NCI-H2227 (cell line): ENCODE data around the gene ACER3.

ENCODE experiments used
- DNase-seq: peaks from one replicate; lab custom pipeline; 2025; ENCODE audit not compliant: unreplicated experiment; lab: John Stamatoyannopoulos, UW

The ACER3 gene

GRCh38 chr11:77073328-77074001 is 212.7 kb downstream of the ACER3 start:
- DNase-seq = peak; percentile 26

DNA sequence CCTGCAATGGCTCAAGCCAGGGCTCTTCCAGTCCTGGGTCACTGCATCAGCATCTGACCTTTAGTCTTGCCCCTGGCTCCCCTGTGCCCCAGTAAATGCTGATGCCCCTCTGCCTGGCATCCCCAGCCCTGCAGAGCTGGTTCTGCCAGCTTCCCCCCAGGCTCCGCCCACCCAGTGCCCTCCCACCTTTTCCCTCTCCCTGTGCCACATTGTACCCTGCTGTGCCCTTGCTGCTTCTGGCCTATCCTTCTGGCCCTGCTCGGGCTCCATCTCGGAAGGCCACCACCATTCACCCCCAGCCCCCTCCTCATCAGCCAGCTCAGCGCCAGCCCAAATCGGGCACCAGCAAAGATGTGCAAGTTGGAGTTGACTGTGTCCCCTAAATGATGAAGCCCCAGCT is 213.5 kb downstream of the ACER3 start:
- no peak for DNase-seq

DNA sequence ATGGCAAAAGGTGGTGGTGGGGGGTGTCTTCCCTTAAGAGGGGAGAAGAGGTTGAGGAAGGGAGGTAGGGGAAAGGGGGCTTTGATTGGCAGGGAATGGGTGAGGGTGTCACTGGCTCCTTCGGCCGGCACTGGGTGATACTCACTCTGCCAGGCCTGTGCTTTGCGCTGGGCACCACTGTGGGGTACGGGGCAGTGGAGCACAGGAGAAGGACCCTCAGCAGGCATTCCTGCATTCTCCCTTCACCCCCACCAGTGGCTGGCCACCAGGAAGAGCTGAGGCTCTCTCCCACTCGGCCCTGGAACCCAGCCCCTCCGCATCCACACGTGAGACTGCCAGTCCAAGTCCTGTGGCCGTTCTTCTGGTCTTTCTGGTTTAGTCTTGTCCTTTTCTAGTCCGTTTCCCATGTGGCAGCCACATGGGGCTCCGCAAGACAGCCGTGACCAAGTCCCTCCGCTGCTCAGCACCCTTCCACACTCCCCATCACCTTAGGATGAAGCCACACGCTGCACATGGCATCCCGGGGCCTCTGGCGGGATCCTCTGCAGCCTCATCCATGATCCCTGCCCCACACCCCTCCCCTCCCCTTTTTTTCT is 214.0 kb downstream of the ACER3 start:
- DNase-seq = no peak

- DNase-seq = no peak
Observed at GRCh38 chr11:77075425-77075905, 214.7 kb downstream of the ACER3 start.
